H1 (cell line): ENCODE results near the gene MSL1. TPM values are rescaled to one million over a fixed set of nuclear protein-coding genes. Genes with fewer than 3 reads are reported as not detected.

Experiments used
- CEBPB ChIP-seq: IDR thresholded peaks from 2 replicates; pipeline ENCODE4 v1.6.1; 2012; ENCODE audit warnings: low read depth, low read length
- SAP30 ChIP-seq: fragments of 300-600 bp; sonication (generic); IDR thresholded peaks from 2 replicates; pipeline ENCODE4 v1.7.1; 2012; ENCODE audit warnings: low read length, moderate library complexity, mild to moderate bottlenecking, inconsistent platforms; ENCODE audit not compliant: insufficient read depth, insufficient replicate concordance
- SP1 ChIP-seq: IDR thresholded peaks from 2 replicates; pipeline ENCODE4 v1.6.1; 2011; ENCODE audit warnings: low read depth, low read length
- polyA plus RNA-seq, 7 experiments: library from polyadenylated mRNA; depleted of rRNA in 3 of 7; stranded (reverse) in 5 of 7; unstranded in 2 of 7; fragments of >200 nt in 5 of 7; fragments of 200-250 nt in 2 of 7; gene quantifications; 1 replicate in 5 of 7; 2 replicates in 1 of 7; 4 replicates in 1 of 7; pipeline versions ENCODE4 v1.2.1 to v1.2.3, GENCODE V29; 2011 to 2013; ENCODE audit warnings: missing spikeins in 2 of 7, mixed read lengths in 2 of 7
- total RNA-seq: library from RNA; stranded (reverse); fragmentation: NEBNext Ultra II Directional; extraction: Animal tissue kit (Norgen Biotek cat#: 25700); gene quantifications from 2 replicates; pipeline ENCODE4 v1.2.1, GENCODE V29; 2021

The MSL1 gene
- total and polyA plus RNA-seq, 2 of the 8 experiments (the other 6 are each of a cell fraction or from before 2014, with no cell fraction given), result 24.1 to 66.5 TPM

- TF ChIP-seq SP1 (no peak), SAP30 (no peak), CEBPB (no peak)
These were observed 28.7 kb upstream of the MSL1 start (continued) for GRCh38 chr17:40093005-40093579.
